Measurements from ENCODE around the gene APOM.

The APOM gene

DNA sequence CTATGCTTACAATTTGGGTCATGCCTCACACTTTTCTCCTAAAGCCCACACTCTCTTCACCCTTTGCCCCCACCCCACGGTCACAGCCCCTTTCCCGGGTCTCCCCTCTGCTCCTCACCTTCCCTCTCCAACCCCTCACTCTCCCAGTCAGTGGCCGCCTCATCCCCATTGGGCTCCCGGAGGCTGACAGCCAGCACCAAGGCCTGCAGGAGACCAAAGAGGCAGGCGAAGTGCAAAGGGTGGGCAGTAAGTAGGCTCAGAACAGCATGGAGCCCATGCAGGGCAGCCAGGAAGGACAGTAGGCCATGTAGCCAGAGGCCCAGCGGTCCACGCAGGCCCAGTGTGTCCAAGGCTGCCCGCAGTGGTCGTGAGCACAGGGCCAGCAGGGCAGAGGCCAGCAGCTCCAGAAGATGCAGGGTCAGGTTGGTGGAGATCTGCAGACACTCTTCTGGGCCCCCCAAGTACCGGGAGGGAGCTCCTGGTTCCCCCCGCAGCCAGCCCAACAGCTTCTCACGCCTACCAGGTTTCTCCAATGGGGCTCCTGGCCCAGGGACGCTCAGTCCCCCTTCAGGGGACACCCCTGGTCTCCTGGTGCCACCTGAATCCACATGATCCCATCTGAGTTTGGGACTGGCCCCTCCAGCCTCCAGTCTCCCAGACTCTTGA, 3.4 kb downstream of the APOM start:
- no peak for DNase-seq

DNA sequence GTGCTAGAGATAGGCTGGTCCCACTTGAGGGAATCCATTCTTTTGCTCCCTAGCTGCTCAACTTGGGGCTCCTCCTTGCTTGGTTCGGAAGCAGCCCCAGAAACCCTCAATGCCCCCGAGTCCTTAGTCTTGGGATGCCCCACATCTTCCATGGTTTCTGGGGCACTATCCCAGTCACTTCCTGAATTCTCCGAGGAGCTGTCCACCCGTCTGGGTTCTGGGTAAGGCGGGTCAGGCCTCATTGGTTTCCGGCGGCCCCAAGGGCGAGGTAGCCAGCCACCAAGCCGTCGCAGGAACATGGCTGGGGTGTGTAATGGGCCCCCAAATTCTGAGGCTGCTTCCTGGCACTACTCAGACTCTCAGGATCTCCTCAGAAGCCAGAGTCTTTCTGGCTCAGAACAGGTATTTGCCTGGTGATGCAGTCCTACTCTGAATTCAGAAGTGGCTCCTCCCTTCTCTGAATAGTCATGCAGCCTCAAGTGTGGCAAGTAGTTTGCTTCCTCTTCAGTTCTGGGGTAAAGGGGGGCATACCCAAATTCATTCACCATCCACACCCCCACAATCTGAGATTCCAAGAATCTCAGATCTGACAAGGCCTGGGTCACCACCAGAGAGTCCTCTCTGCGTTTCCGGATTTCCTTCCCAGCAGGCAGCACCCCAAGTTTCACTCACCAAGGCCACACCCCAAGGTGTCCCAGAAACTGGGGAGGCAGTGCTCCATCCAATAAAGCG, 4.1 kb downstream of the APOM start:
- DNase-seq, result no peak

DNA sequence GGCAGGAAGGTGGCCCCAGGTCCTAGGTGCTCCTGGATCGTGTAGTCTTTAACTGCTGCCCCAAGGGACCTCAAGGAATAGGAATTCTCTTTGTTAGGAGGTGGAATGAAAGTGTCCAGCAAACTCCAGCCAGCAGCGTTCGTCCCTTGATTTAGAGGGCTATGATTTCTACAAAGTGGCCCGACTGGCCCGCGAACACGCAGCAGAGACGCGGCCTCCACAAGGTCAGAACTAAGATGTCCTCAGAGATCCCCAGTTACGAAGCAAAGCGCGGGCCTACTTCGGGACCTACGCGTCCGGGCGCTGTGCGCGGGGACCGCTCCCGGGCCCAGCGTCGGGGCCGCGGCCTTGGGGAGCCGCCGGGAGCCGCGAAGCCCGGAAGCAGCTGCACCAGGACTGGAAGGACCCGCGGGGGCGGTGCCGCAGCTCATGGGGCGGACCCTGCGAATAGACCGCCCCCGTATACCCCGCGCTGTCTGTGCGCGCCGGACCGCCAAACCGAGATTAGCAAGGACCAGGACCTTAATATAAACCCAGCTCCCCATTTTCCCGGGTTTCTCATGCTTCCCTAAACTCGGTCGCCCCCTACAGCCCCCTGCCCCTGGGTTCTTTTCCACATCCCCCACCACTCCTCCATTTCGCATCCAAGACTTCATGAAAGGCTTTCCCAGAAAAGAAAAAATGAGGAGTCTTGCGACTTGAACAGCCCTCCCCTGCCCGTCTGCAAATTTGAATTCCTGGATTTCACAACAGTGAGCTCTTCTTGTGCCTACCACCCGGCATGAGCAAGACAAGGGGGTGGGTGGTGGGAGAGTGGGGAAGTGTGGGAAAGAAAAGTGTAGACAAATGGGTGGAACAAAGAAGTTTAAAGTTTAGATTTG, 4.9 kb downstream of the APOM start, which contains the start of gene C6orf47:
C6orf47 (minus strand) TSS at position 398 of the 881 bp plus-strand sequence. CDS start 831 bp downstream, outside the sequence.
- DNase-seq, result peak; percentile 70

DNA sequence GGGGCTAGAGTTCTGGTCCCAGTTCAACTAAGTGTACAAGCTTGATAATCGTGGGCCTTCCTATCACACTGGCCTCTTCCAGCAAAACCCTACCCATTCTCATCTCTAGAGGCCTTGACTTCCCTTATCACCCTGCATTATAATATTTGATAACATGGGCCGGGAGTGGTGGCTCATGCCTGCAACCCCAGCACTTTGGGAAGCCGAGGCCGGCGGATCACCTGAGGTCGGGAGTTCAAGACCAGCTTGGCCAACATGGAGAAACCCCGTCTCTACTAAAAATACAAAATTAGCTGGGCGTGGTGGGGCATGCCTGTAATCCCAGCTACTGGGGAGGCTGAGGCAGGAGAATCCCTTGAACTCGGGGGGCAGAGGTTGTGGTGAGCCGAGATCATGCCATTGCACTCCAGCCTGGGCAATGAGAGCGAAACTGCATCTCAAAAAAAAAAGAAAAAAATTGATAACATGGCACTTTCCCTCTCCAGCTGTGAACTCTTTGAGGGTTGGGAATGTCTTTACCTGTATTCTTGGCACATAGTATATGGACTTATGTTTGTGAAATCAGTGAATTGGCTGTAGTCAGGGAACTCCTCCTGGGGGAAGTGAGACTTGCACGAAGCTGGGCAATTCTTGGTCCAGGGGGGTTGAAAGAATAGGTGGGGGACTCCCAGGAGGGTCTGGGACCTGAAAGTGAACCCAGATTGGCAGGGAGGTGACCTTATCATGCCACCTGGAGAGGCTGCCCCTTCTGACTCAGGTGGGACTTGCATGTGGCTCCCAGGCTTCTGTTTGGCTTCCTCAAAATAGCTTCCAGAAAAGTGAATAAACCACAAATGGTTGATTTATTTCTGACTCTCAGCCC, 5.8 kb downstream of the APOM start:
- DNase-seq, result no peak

DNA sequence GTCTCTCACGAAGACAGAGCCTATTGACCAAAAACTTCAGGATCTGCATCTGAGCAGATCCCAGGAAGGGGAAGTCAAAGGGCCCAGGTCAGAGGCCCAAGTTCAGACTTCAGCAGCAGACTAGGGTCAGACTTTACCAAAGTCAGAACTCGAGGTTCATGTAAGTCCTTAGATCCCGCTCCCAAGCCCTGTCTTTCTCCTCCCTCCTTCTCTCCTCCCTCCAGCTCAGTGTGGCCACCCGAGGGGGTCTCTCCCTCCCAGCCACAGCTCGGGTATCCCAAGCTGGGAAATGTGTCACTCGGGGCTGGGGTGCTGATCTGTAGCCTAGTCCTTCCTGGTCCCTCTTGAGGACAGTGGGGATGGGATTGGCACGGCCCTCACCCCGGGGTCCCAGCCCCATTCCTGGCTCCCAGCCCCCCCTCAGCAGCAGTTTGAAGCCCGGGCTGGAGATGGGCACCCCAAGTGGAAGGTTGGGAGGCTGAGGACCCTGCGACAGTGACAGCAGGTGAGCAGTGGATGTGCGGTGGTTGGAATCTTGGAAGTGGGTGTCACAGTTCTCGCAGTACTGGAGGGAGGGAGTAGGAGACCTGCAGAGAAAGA, 6.5 kb downstream of the APOM start:
- DNase-seq, result no peak

DNA sequence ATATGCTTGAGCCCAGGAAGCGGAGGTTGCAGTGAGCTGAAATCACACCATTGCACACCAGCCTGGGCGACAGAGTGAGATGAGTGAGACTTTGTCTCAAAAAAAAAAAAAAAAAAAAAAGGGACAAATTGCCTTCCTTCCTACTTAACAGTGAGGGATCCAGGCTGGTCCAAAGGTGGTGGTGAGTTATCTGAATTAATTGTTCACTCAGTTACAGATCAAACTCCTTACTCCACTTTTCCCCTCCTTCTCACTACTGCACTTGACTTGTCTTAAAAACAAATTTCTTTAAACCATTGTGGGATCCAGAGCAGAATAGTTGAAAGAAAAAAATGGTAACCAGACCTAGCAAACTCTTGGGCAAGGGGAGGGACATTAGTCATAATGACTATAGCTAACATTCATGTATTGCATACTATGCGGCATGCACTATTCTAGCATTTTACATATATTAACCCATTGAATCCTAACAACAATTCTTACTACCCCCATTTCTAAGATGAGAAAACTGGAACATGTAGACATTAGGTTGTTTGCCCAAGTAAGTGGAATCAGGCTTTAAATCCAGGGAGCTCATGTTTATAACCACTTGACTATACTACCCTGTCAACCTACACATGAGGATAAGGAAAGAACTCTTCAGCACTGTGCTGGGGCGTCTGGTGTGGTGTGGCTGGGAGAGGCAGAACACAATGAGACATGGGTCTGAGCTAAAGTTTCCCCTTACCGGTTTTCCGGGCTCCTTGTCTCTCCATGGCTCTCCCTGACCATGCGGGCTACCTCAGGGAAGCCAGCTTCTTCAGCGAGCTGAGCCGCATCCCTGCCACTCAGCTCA, 7.6 kb downstream of the APOM start:
- no peak for DNase-seq

DNA sequence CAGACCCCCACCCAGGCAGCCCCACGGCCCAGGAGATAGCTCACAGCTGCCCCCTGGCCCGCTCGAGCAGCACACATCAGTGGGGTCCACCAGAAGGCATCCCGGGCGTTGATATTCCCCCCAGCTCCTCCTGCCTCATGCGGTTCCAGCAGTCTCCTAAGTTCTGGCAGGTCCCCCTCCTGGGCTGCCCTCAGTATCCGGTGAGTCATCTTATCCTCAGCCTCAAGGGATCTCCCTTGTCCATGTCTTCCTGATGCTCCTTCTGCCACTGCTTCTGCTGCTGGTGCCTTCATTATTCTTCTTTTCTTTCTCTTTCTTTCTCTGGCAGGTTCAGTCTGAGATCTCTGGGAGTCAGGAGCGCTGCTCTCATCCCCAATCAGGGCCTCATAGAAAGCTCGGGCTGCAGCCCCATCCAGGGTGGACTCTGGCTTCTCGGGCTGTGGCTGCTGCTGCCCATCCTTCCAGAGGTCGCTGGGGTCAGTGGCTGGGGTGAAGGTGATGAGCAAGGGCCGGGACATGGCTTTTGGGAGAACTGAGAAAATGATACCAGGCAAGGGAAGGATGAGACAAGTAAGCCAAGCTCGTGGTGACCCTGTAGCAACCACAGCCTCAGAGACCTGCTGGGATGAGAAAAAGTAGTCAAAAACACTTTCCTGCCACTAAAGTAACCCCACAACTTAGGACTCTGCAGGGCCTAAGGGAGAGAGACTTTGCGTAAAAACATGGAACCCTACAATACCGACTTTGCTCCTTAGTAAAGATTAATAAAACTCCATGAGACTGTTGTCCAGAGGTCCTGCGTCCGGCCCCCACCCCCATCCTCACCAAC, 8.5 kb downstream of the APOM start:
- DNase-seq, result no peak

DNA sequence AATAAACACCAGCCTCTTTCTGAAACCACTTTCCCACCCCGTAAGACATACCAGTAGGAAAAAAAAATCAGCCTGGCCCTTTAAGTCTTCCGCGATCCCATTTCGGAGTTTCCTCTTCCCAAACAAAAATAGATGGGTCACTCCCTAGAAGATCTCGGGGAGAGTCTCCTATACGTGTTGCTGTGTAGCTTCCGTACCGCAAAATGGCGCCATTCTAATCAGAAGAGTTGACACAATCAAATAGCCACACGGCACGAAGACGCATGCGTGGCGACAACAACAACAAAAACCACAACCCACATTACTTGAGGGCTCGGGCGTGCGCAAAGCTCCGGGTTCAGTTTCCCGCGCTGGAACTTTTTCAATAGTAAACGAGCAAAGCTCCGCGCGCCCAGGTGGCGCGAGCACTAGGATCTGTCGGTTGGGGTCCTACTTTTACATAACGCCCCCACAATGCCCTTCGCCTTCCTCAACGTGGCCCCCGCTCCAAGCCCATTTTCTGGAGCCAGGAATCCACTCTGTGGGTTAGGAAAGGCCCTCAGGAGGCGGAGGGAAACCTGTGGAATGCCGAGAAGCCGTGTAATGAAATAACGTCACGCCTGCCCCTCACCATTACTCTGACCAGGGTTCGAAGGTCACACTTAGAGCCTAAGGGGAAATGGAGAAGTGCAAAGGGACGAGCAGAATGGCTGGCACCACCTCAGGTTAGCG, 9.3 kb downstream of the APOM start, which contains the start of gene GPANK1:
GPANK1 (minus strand) TSS at position 208 of the 711 bp plus-strand sequence. CDS start 519 bp downstream, outside the sequence.
- peak; percentile 84 for DNase-seq

DNA sequence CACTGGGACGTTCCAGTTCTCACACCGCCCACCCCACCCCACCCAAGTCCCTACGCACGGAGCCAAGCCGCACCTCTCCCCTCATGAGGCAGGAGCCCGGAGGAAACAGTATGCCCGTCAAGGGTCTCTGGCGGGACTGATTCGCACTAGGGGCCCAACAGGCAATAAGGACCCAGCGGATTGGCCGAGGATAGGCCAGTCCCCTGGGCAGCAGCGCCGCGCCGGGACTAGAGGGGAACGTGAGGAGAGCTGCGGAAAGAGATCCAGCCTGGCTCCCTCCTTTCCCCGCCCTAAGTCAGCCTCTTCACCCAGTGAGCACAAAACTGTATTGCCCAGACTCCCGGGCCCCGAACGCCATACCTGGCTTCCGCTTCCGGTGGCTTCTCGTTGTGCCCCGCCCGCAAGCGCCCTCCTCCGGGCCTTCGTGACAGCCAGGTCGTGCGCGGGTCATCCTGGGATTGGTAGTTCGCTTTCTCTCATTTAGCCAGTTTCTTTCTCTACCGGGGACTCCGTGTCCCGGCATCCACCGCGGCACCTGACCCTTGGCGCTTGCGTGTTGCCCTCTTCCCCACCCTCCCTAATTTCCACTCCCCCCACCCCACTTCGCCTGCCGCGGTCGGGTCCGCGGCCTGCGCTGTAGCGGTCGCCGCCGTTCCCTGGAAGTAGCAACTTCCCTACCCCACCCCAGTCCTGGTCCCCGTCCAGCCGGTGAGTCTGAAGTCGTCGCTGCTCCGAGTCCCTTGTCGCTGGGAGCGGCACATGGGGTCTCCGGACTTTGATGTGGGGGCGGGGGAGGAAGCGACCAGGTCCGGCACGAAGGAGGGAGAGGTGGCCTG, 10.0 kb downstream of the APOM start, which contains the start of gene CSNK2B:
CSNK2B (plus strand) TSS at position 580 of the 836 bp plus-strand sequence. CDS start 752 bp downstream, outside the sequence.
- peak; percentile 95 for DNase-seq

DNA sequence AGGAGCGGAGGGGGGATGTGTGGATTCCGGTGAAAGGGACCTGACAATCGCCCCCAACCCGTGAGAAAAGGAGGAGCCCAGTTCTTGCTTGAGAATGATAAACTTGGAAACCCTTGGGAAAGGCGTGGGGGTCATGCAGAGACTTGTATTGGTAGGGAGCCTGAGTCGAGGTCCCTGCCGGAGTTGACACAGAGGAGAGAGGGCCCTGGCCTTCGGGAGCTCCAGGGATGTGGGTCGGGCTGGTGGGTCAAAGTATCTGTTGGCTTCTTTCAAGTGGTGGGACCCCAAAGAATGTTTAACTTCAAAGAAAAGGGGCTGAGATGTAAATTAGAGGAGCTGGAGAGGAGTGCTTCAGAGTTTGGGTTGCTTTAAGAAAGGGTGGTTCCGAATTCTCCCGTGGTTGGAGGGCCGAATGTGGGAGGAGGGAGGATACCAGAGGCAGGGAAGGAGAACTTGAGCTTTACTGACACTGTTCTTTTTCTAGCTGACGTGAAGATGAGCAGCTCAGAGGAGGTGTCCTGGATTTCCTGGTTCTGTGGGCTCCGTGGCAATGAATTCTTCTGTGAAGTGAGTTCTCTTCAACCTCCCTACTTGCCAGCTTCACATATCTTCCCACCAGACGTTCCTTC, 10.8 kb downstream of the APOM start:
- no peak for DNase-seq

DNA sequence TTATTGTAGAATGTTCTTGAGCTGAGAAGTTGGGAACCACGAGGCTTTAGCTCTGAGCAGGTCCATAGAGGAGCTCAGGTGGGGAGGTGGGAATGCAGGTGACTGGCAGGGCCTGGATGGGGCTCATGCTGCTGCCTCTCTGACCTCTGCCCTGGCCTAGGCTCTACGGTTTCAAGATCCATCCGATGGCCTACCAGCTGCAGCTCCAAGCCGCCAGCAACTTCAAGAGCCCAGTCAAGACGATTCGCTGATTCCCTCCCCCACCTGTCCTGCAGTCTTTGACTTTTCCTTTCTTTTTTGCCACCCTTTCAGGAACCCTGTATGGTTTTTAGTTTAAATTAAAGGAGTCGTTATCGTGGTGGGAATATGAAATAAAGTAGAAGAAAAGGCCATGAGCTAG, 14.0 kb downstream of the APOM start, which contains the start of gene LY6G5B:
LY6G5B (plus strand) TSS at position 301 of the 400 bp plus-strand sequence. CDS start 975 bp downstream, outside the sequence.
- no peak for DNase-seq

DNA sequence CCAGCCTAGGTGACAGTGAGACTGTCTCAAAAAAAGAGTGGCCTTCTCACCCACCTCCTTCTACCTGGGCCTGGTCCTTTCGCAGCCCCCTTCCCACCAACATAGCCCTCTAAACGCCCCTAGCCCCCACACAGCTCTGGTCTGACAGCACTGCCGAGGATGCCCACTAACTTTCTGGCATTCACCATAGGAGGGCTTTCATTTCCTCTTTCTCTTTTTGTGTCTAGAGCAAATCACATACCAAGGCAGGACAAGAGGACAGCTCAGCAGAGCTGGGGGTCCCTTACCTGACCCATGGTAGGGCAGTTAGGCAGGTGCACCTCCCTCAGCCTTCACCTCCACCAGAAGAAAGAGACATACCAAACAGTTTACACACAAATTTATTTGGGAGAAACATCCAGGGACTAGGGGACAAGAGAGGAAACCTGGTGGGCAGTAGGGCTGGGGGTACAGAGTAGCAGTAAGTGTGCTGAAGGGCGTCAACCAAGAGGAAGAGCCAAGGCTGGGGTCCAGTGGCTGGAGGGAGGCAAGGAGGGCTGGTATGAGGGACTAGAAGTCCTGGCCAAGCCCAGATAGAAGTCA, 20.7 kb downstream of the APOM start:
- no peak for DNase-seq

DNA sequence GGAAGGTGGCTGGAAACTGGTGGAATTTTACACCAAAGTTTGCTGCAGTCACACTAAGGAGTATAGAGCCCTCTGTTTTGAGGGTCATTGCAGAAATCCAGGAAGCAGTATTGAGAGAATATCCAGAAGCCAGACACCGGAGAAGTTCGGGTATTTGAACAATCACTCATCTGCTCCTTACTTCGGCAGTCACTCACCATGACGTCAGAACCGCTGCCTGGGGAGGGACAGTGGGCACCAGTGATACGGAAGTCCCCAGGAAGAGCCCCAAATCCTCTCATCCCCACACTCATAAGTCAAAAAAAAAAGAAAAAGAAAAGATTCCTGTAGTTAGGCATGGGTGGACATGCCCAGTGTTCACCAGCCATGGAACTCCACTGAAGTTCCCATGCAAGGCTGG, 21.2 kb downstream of the APOM start:
- no peak for DNase-seq

DNA sequence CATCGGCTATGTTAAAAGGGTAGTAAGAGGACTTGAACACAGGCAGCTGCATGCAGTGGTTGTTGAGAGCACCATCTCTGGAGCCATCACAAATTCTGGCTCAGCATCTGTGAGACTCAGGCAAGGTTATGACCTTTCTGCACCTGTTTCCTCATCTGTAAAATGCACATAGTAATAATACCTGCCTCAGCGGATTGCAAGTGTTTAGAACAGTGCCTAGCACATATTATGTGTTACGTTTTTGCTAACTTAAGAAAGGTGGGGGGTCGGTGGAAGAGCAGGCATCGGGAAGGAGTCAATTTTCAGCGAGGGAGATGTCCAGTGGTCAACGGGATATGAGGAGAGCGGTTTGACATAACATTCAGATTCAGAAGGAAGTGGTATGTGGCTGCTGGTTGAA, 22.3 kb downstream of the APOM start:
- no peak for DNase-seq

DNA sequence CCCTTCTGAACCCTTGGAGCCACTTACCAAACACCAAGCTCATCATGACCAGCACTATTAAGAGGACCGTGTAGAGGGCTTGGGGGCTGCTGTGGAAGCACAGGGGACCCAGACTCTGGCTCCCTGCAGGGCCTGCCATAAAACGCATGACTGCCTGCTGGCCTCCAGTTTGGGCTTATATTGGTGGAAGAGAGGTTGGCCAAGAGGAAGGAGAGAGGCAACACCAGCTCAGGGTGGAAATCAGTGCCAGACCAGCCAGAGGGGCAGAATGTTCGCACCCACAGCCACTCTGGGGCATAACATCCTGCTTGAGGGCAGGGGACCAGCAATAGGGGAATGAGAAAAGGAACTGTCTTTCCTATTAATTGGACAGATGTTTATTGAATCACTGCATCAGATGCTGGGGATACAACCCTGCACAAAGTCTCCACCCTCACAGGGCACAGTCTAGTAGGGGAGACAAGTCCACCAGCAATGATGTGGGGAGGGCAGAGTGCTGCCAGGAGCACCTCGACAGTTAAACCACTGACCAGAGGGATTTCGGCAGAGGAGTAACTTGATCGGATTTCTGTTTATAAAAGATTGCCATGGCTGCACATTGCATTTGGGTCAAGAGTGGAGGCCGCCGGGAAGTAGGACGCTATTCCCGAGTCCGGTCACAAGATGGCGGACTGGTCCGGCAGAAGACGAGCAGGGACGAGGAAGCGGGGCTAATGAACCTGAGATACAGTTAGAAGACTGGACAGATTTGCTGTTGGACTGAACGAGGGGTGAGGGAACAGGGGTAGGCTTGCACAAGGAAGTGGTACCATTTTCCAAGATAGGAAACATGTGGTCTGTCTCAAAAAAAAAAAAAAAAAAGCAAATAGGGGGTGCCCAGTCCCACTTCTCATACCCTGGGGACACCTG, 24.8 kb downstream of the APOM start, which contains the start of gene LY6G5C:
LY6G5C (minus strand) TSS at position 842 of the 909 bp plus-strand sequence; CDS start at position 148, 694 bp downstream.
- DNase-seq, result peak; percentile 48

DNA sequence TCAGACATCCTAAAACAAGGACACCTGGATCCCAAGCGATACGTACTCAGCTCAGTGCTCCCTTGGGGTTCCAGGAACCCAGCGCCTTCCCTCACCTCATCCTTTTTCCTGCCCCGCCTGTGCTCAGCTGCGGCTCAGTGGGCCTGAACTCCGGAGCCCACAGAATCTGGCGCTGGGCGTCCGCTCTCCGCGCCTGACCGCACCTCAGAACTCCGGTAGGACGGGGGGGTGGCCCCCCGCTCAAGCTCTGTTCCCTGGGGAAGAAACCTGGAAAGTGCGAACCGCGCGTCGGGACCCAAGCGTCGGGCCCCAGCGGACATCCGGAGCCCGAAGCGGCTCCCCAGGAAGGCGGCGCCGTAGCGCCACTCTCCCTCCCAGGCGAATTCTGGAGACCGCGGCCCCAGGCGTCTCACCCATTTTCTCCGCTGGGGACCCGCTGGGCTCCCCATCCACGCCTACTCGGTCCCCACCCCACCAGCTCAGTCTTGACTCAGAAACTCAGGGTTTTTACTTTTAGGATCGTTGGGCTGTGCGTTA, 25.5 kb downstream of the APOM start:
- DNase-seq, result no peak
